Measurements from ENCODE around the gene ATG2B. TPM values are rescaled to one million over a fixed set of nuclear protein-coding genes. Genes with fewer than 3 reads are reported as not detected.
"Not testable (repeated sequence)": the region's sequence is repeated elsewhere in the genome, so short reads cannot be mapped to it uniquely, and the experiment has no call there.

Gene ATG2B
- total RNA-seq, 1 donor from 2014 or later: 41.9 TPM

GRCh38 chr14:96249029-96249428, 114.1 kb downstream of the ATG2B start:
- DNase-seq: no peak

GRCh38 chr14:96247031-96247430, 116.1 kb downstream of the ATG2B start:
- no peak for DNase-seq

GRCh38 chr14:96246539-96246847, 116.6 kb downstream of the ATG2B start:
- no peak for DNase-seq

GRCh38 chr14:96245710-96246538, 117.2 kb downstream of the ATG2B start:
- DNase-seq: no peak

- not testable (repeated sequence) for DNase-seq
Measured at GRCh38 chr14:96245074-96245473, 118.1 kb downstream of the ATG2B start.

- peak; percentile 78 for DNase-seq
Measured at GRCh38 chr14:96243785-96244184, 119.4 kb downstream of the ATG2B start.

- no peak for DNase-seq
Measured at GRCh38 chr14:96242126-96242525, 121.0 kb downstream of the ATG2B start.

GRCh38 chr14:96240641-96241040, 122.5 kb downstream of the ATG2B start:
- DNase-seq: no peak

- DNase-seq: no peak
Measured at GRCh38 chr14:96239711-96240141, 123.4 kb downstream of the ATG2B start.

- no peak for DNase-seq
Measured at GRCh38 chr14:96238676-96239265, 124.4 kb downstream of the ATG2B start.

GRCh38 chr14:96237641-96238040, 125.5 kb downstream of the ATG2B start:
- no peak for DNase-seq

- no peak for DNase-seq
Measured at GRCh38 chr14:96235426-96235825, 127.7 kb downstream of the ATG2B start.

GRCh38 chr14:96233661-96234060, 129.5 kb downstream of the ATG2B start:
- no peak for DNase-seq

GRCh38 chr14:96232506-96232905, 130.6 kb downstream of the ATG2B start:
- DNase-seq: no peak

- DNase-seq: no peak
Measured at GRCh38 chr14:96231526-96232130, 131.5 kb downstream of the ATG2B start.

GRCh38 chr14:96231056-96231455, 132.1 kb downstream of the ATG2B start:
- no peak for DNase-seq

- no peak for DNase-seq
Measured at GRCh38 chr14:96229315-96229714, 133.8 kb downstream of the ATG2B start.

Small RNAs within 50 kb of the gene (small RNA-seq; reads per million reads assigned to genes)
- 0.14 reads per million for gene RNU2-33P (ENCODE audit: low replicate concordance)

Other genes with a start within 250 kb of the ATG2B start
- gene BDKRB2, start 158.5 kb downstream of the ATG2B start, total RNA-seq: 2.7 TPM
- 0.20 TPM for gene BDKRB1, start 107.1 kb downstream of the ATG2B start, total RNA-seq
- 25.1 TPM for gene GSKIP, start 185 bp upstream of the ATG2B start, total RNA-seq
- 0.79 TPM for gene AK7, start 28.8 kb upstream of the ATG2B start, total RNA-seq
- 164 TPM for gene PAPOLA, start 139.0 kb upstream of the ATG2B start, total RNA-seq